ENCODE measurements around the gene MAP3K21. TPM values are rescaled to one million over a fixed set of nuclear protein-coding genes. Genes with fewer than 3 reads are reported as not detected.

Gene MAP3K21
- total RNA-seq, 1 experiment from 2014 or later: 18.3 TPM

- intact Hi-C loops (cut with micrococcal nuclease; ENCODE audit: unreplicated experiment): no loop called here
These were observed 12.6 kb downstream of the MAP3K21 start for GRCh38 chr1:233340031-233340555.

GRCh38 chr1:233340966-233341516 is 13.5 kb downstream of the MAP3K21 start:
- POLR2A ChIA-PET (ENCODE audit: unreplicated experiment): no interaction called here
- Histone ChIP-seq H3K4me2 (no peak overlapping the region), H3K79me2 (ENCODE audit: low read depth) (peaks cover 76% of the 10 kb centered on the region), H3K27me3 (ENCODE audit: insufficient read depth, low read depth) (no peaks in the 10 kb centered on the region), H3K9me3 (ENCODE audit: insufficient read depth, low read depth) (no peaks in the 10 kb centered on the region), H3K27ac (no peak overlapping the region), H3F3A (ENCODE audit: insufficient read depth, low read depth) (no peaks in the 10 kb centered on the region), H3K36me3 (ENCODE audit: low read depth) (no peaks in the 10 kb centered on the region), H3K4me1 (replicated peaks; ENCODE audit: insufficient read depth) (no peaks in the 10 kb centered on the region), H4K20me1 (ENCODE audit: insufficient read depth) (no peaks in the 10 kb centered on the region; the same call in 1 of the 2 replicates), H2AFZ (no peak overlapping the region), H3K9me2 (ENCODE audit: insufficient read depth) (no peaks in the 10 kb centered on the region), H3K4me3 (no peak overlapping the region)
- TF ChIP-seq CTCF (conservative IDR thresholded peaks at IDR 0.05) (no peak), EZH2 (IDR thresholded peaks at IDR 0.05; ENCODE audit: low read depth) (no peak)
- DNase-seq: no peak
- CTCF ChIA-PET: no interaction called here
- intact Hi-C loops (cut with micrococcal nuclease; ENCODE audit: unreplicated experiment): no loop called here
- BruUV-seq (replicated peaks): no TSS peak

More at GRCh38 chr1:233340031-233340555, 12.6 kb downstream of the MAP3K21 start:
- no peak overlapping the region for H3K4me3 ChIP-seq
- no peaks in the 10 kb centered on the region for H3K4me1 ChIP-seq (replicated peaks; ENCODE audit: insufficient read depth)
- ChIA-PET POLR2A (ENCODE audit: unreplicated experiment) (no interaction called here), CTCF (no interaction called here)
- no peak for DNase-seq
- no peak overlapping the region for H2AFZ ChIP-seq
- H3K9me2 ChIP-seq (ENCODE audit: insufficient read depth): no peaks in the 10 kb centered on the region
- no peaks in the 10 kb centered on the region for H3K36me3 ChIP-seq (ENCODE audit: low read depth)
- no peaks in the 10 kb centered on the region for H3F3A ChIP-seq (ENCODE audit: insufficient read depth, low read depth)
- H3K27me3 ChIP-seq (ENCODE audit: insufficient read depth, low read depth): no peaks in the 10 kb centered on the region
- TF ChIP-seq CTCF (conservative IDR thresholded peaks at IDR 0.05) (no peak), EZH2 (IDR thresholded peaks at IDR 0.05; ENCODE audit: low read depth) (no peak)
- H3K79me2 ChIP-seq (ENCODE audit: low read depth): peaks cover 80% of the 10 kb centered on the region
- no TSS peak for BruUV-seq (replicated peaks)
- no peaks in the 10 kb centered on the region; the same call in 1 of the 2 replicates for H4K20me1 ChIP-seq (ENCODE audit: insufficient read depth)
- no peak overlapping the region for H3K27ac ChIP-seq
- no peaks in the 10 kb centered on the region for H3K9me3 ChIP-seq (ENCODE audit: insufficient read depth, low read depth)
- no peak overlapping the region for H3K4me2 ChIP-seq

GRCh38 chr1:233342086-233342485 is 14.6 kb downstream of the MAP3K21 start:
- Histone ChIP-seq H4K20me1 (ENCODE audit: insufficient read depth) (no peaks in the 10 kb centered on the region; the same call in 1 of the 2 replicates), H2AFZ (no peak overlapping the region), H3F3A (ENCODE audit: insufficient read depth, low read depth) (no peaks in the 10 kb centered on the region), H3K9me3 (ENCODE audit: insufficient read depth, low read depth) (no peaks in the 10 kb centered on the region), H3K9me2 (ENCODE audit: insufficient read depth) (no peaks in the 10 kb centered on the region), H3K4me1 (replicated peaks; ENCODE audit: insufficient read depth) (no peaks in the 10 kb centered on the region), H3K4me2 (no peak overlapping the region), H3K27me3 (ENCODE audit: insufficient read depth, low read depth) (no peaks in the 10 kb centered on the region), H3K36me3 (ENCODE audit: low read depth) (no peaks in the 10 kb centered on the region; the same call in 1 of the 2 replicates), H3K4me3 (no peak overlapping the region), H3K79me2 (ENCODE audit: low read depth) (peaks cover 78% of the 10 kb centered on the region), H3K27ac (no peak overlapping the region)
- POLR2A ChIA-PET (ENCODE audit: unreplicated experiment): interaction anchor here (0.6 kb wide), 1 partner anchor 861 kb away, joined by 3 read pairs; no protein-coding TSS in a partner anchor
- no peak for DNase-seq
- no peak for TF ChIP-seq CTCF (conservative IDR thresholded peaks at IDR 0.05)
- no peak for TF ChIP-seq EZH2 (IDR thresholded peaks at IDR 0.05; ENCODE audit: low read depth)
- CTCF ChIA-PET: no interaction called here
- intact Hi-C loops (cut with micrococcal nuclease; ENCODE audit: unreplicated experiment): no loop called here
- no TSS peak for BruUV-seq (replicated peaks)

Measured in PC-9 (cell line).